RPMI8226 (cell line): Measurements from ENCODE around the gene ERCC1.
"Not testable (repeated sequence)": the region's sequence is repeated elsewhere in the genome, so short reads cannot be mapped to it uniquely, and the experiment has no call there.

Experiments used
- DNase-seq: peaks from one replicate; pipeline ENCODE4 v3.0.0-alpha.2; 2015

Gene ERCC1

GRCh38 chr19:45451850-45452387 is 28.2 kb upstream of the ERCC1 start:
- DNase-seq: no peak

GRCh38 chr19:45451131-45451849 is 27.6 kb upstream of the ERCC1 start:
- peak; percentile 68 for DNase-seq

- DNase-seq: peak; percentile 38
Measured at GRCh38 chr19:45450012-45450333, 26.3 kb upstream of the ERCC1 start.

GRCh38 chr19:45448887-45449299 is 25.2 kb upstream of the ERCC1 start:
- no peak for DNase-seq

- no peak for DNase-seq
Measured at GRCh38 chr19:45448425-45448756, 24.7 kb upstream of the ERCC1 start.

- DNase-seq: no peak
Measured at GRCh38 chr19:45446944-45447343, 23.2 kb upstream of the ERCC1 start.

- peak; percentile 44 for DNase-seq
Measured at GRCh38 chr19:45446295-45446694, 22.6 kb upstream of the ERCC1 start.

GRCh38 chr19:45445139-45445538 is 21.4 kb upstream of the ERCC1 start:
- DNase-seq: no peak

GRCh38 chr19:45444318-45445041 is 20.8 kb upstream of the ERCC1 start:
- DNase-seq: peak; percentile 90

- no peak for DNase-seq
Measured at GRCh38 chr19:45443462-45444317, 20.0 kb upstream of the ERCC1 start.

- peak; percentile 1 for DNase-seq
Measured at GRCh38 chr19:45442778-45443461, 19.2 kb upstream of the ERCC1 start.

GRCh38 chr19:45442408-45442777 is 18.7 kb upstream of the ERCC1 start:
- no peak for DNase-seq

- DNase-seq: no peak
Measured at GRCh38 chr19:45440873-45441654, 17.3 kb upstream of the ERCC1 start.

- DNase-seq: no peak
Measured at GRCh38 chr19:45440259-45440638, 16.5 kb upstream of the ERCC1 start.

GRCh38 chr19:45439569-45440258 is 16.0 kb upstream of the ERCC1 start:
- DNase-seq: peak; percentile 87

GRCh38 chr19:45439190-45439568 is 15.5 kb upstream of the ERCC1 start:
- DNase-seq: no peak

GRCh38 chr19:45437328-45437727 is 13.6 kb upstream of the ERCC1 start:
- no peak for DNase-seq

- not testable (repeated sequence) for DNase-seq
Measured at GRCh38 chr19:45432543-45432942, 8.8 kb upstream of the ERCC1 start.

- peak; percentile 2 for DNase-seq
Measured at GRCh38 chr19:45431008-45431407, 7.3 kb upstream of the ERCC1 start.

- peak; percentile 1 for DNase-seq
Measured at GRCh38 chr19:45429896-45430295, 6.2 kb upstream of the ERCC1 start.

GRCh38 chr19:45428384-45429231 is 4.9 kb upstream of the ERCC1 start:
- peak; percentile 16 for DNase-seq
